A673 (cell line): ENCODE measurements around the gene ATG4D. TPM values are rescaled to one million over a fixed set of nuclear protein-coding genes. Genes with fewer than 3 reads are reported as not detected.

Experiments
- BruUV-seq: library from RNA; stranded (reverse); fragments of 400-500 nt; replicated peaks from 2 replicates; lab custom pipeline; 2021; lab: Mats Ljungman, UMichigan
- CTCF ChIA-PET: fragments of 300-600 bp; sonication (Branson Sonifier 250); formaldehyde crosslinking; loops from one replicate; lab custom pipeline; 2022; ENCODE audit warnings: antibody characterized with exemption; lab: Charles Lee
- POLR2A ChIA-PET: fragments of 300-600 bp; sonication (Branson Sonifier 250); formaldehyde crosslinking; loops from one replicate; lab custom pipeline; 2022; ENCODE audit warnings: antibody characterized with exemption; ENCODE audit not compliant: low non-redundant PET; lab: Charles Lee
- DNase-seq: peaks from one replicate; pipeline ENCODE4 v3.0.0-alpha.2; 2015; ENCODE audit warnings: low spot score
- H3K27ac ChIP-seq: fragments of 200-600 bp; sonication (generic); 2 replicates; pipeline ENCODE4 v1.5.1; 2016; ENCODE audit warnings: mixed run types, low read depth, mild to moderate bottlenecking, mixed read lengths, antibody characterized with exemption, low read length; ENCODE audit not compliant: poor library complexity, severe bottlenecking
- H3K27me3 ChIP-seq: fragments of 200-600 bp; sonication (generic); replicated peaks from 2 replicates; pipeline ENCODE4 v1.6.1; 2017; ENCODE audit warnings: mixed run types, low read depth, mild to moderate bottlenecking, mixed read lengths, antibody characterized with exemption, low read length; ENCODE audit not compliant: insufficient read depth, poor library complexity
- H3K36me3 ChIP-seq: fragments of 200-600 bp; sonication (generic); 2 replicates; pipeline ENCODE4 v1.6.1; 2016; ENCODE audit warnings: mixed run types, mild to moderate bottlenecking, mixed read lengths, antibody characterized with exemption, low read length; ENCODE audit not compliant: insufficient read depth, poor library complexity, severe bottlenecking
- H3K4me1 ChIP-seq: fragments of 200-600 bp; sonication (generic); 2 replicates; pipeline ENCODE4 v1.6.1; 2017; ENCODE audit warnings: mixed run types, mild to moderate bottlenecking, mixed read lengths, antibody characterized with exemption, low read length; ENCODE audit not compliant: insufficient read depth, poor library complexity, severe bottlenecking
- H3K4me3 ChIP-seq: fragments of 200-600 bp; sonication (generic); 2 replicates; pipeline ENCODE4 v1.5.1; 2016; ENCODE audit warnings: low read depth, mixed run types, mild to moderate bottlenecking, mixed read lengths, low read length; ENCODE audit not compliant: poor library complexity, severe bottlenecking
- H3K9me3 ChIP-seq: fragments of 200-600 bp; sonication (generic); 2 replicates; pipeline ENCODE4 v1.6.1; 2016; ENCODE audit warnings: mixed run types, low read depth, mild to moderate bottlenecking, mixed read lengths, antibody characterized with exemption, low read length; ENCODE audit not compliant: poor library complexity, severe bottlenecking
- CTCF ChIP-seq: fragments of 300-800, 200-600 bp; sonication (generic); conservative IDR thresholded peaks from 2 replicates; pipeline ENCODE4 v1.5.1; 2017; ENCODE audit warnings: low read depth, mild to moderate bottlenecking, antibody characterized with exemption, low read length, moderate library complexity, mixed read lengths
- EZH2 ChIP-seq: fragments of 200-600 bp; sonication (generic); IDR thresholded peaks from 2 replicates; pipeline ENCODE4 v1.6.1; 2017; ENCODE audit warnings: borderline replicate concordance, low read depth, mild to moderate bottlenecking, mixed read lengths, antibody characterized with exemption, low read length; ENCODE audit not compliant: poor library complexity, severe bottlenecking
- intact Hi-C: fragments of 100-400 bp; cut with micrococcal nuclease; formaldehyde crosslinking; loops from one replicate; pipeline ENCODE4 v1.10.0; 2022; ENCODE audit not compliant: unreplicated experiment
- total RNA-seq: library from RNA; stranded (reverse); gene quantifications from 2 replicates; pipeline ENCODE4 v1.2.3, GENCODE V29; 2021

The ATG4D gene
- total RNA-seq, 1 experiment from 2014 or later, result 52.1 TPM

GRCh38 chr19:10546817-10547216 lies 3.1 kb downstream of the ATG4D start:
- Histone ChIP-seq H3K36me3 (peaks cover 23% of the 10 kb centered on the region), H3K4me1 (peaks cover 12% of the 10 kb centered on the region), H3K27ac (no peak overlapping the region), H3K9me3 (no peaks in the 10 kb centered on the region), H3K27me3 (no peaks in the 10 kb centered on the region), H3K4me3 (no peak overlapping the region)
- intact Hi-C loops, result no loop called here
- ChIA-PET CTCF (no interaction called here), POLR2A (interaction anchor here (0.6 kb wide), 1 partner anchor 23 kb away, joined by 9 read pairs; no protein-coding TSS in a partner anchor)
- DNase-seq, result no peak
- TF ChIP-seq EZH2 (no peak), CTCF (no peak)
- no TSS peak for BruUV-seq

- TF ChIP-seq EZH2 (no peak), CTCF (no peak)
- no TSS peak for BruUV-seq
- Histone ChIP-seq H3K27ac (no peak overlapping the region), H3K36me3 (peaks cover 43% of the 10 kb centered on the region), H3K4me3 (no peak overlapping the region), H3K4me1 (peaks cover 8% of the 10 kb centered on the region), H3K9me3 (no peaks in the 10 kb centered on the region), H3K27me3 (no peaks in the 10 kb centered on the region)
- intact Hi-C loops, result no loop called here
- CTCF ChIA-PET, result no interaction called here
- no peak for DNase-seq
- POLR2A ChIA-PET, result no interaction called here
These were observed 5.1 kb downstream of the ATG4D start for GRCh38 chr19:10548746-10549276.

- BruUV-seq, result no TSS peak
- POLR2A ChIA-PET, result no interaction called here
- CTCF ChIA-PET, result no interaction called here
- Histone ChIP-seq H3K4me3 (no peak overlapping the region), H3K27me3 (no peaks in the 10 kb centered on the region), H3K9me3 (no peaks in the 10 kb centered on the region), H3K4me1 (peaks cover 5% of the 10 kb centered on the region), H3K27ac (no peak overlapping the region), H3K36me3 (peaks cover 51% of the 10 kb centered on the region)
- no peak for TF ChIP-seq EZH2
- TF ChIP-seq CTCF, result no peak
- no peak for DNase-seq
- intact Hi-C loops, result no loop called here
These were observed 6.0 kb downstream of the ATG4D start for GRCh38 chr19:10549733-10550132.
